ENCODE measurements around the gene ELOB. TPM values are rescaled to one million over a fixed set of nuclear protein-coding genes. Genes with fewer than 3 reads are reported as not detected.
A peak's percentile ranks its signal among the peaks of the same experiment; 100 is the strongest.

The ELOB gene
- total RNA-seq = 289 and 344 TPM in 2 replicates

- DNase-seq (ENCODE audit: low read depth in 2 of 2) = peak; percentile 84 to 91
Observed at GRCh38 chr16:2777231-2777902, at the start of gene ELOB. TSS of gene ELOB (minus strand) at chr16:2777280. CDS start at chr16:2777239, 41 bp downstream.

GRCh38 chr16:2825906-2826305 lies 48.8 kb upstream of the ELOB start:
- no peak for DNase-seq (ENCODE audit: low read depth in 2 of 2)

DNA sequence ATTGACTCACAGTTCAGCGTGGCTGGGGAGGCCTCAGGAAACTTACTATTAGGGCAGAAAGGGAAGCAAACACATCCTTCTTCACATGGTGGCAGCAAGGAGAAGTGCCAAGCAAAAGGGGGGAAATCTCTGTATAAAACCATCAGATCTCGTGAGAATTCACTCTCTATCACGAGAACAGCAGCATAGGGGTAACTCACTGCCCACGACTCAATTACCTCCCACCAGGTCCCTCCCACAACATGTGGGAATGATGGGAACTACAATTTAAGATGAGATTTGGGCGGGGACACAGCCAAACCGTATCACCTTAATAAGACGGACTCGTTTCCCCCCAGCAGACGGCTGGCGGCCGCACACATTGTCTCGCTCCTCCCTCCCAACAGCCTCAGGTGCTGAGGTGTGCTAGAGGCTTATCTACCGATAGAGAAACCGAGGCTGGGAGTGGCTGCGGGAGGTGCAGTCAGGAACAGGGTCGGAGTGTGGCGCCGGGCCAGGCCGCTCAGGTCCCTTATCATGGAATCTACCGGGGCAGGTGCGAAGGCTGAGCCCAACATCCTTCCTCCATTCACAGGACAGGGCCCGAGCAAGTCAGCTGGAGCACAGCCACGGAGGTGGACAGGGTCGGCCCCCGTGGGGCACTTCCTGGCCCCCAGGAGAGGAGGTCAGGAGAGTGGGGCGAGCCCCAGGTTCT lies 48.1 kb upstream of the ELOB start:
- DNase-seq (ENCODE audit: low read depth in 2 of 2) = no peak

DNA sequence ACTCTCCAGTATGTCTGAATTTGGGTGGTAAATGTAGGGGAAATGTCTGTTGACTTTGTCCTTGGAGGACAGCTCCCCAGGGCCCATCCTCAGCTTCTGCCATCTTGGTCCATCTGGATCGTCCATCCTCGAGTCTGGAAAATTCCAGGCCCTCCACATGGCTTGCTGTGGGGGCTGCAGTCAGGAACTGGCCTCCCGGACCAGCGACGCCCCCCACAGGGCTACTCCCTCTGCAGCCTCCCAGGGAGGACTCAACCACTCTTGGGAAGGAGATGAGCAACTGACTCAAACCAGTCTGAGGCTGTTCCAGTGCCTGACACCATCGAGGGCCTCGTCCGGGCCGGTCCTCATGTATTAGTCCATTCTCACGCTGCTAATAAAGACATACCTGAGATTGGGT lies 47.5 kb upstream of the ELOB start:
- DNase-seq (ENCODE audit: low read depth in 2 of 2) = no peak

GRCh38 chr16:2822496-2822895 lies 45.4 kb upstream of the ELOB start:
- DNase-seq (ENCODE audit: low read depth in 2 of 2) = no peak

DNA sequence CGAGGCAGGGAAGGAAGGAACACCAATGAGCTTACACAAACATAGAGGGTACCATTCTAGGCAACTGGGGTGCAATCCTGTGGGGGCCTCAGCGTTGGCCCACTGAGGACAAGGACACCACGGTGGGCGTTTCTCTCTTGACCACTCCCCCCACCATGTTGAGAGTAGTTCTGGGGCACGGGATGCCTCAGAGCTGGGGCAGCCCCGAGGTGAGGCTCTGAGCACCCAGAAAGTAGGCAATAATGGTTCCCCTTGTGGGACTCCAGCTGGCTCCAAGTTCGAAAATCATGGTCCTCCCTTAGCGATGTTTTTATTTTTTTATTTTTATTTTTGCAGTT lies 45.0 kb upstream of the ELOB start:
- DNase-seq (ENCODE audit: low read depth in 2 of 2) = no peak

GRCh38 chr16:2821487-2822157 lies 44.5 kb upstream of the ELOB start:
- no peak for DNase-seq (ENCODE audit: low read depth in 2 of 2)

GRCh38 chr16:2820836-2821486 lies 43.9 kb upstream of the ELOB start:
- no peak for DNase-seq (ENCODE audit: low read depth in 2 of 2)

DNA sequence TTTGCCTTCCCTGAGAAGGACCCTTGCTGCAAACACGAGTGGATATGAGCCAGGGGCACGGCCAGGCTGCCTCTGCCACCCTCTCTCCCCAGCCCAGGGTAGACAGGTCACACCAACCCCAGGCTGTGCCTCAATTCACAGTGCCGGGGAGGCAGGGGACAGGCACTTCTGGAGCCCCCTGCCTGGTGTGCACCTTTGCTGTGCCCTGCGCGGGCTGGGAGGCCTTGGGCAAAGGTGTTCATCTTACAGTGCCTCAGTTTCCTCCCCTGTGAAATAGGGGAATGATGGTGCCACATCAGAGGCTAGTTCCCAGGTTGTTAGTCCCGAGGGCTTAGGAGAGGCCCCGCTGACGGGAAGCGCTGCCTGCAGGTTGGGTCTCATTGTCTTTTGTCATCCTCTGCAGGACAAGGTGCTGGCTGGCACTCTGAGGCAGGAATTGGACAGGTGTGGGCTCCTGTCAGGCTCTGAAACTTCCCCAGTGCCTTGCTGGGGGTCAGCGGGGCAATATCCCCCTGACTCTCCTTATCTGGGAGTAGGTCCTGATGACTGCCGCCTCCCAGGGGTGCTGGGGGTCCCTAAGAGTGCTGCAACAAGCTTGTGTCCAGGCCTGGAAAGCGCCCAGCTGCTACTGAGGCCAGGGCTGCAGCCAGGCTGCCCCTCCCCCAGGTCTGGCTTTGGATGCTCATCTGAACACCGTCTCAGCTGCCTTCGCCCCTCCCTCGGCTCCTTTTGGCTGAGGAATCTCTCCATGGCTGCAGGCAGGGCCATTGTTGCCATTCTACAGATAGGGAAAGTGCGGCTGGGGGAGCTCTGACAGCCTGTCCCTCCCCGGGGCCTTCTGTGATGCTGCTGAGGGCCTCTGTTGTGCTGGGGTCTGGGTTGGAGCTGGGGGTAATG lies 43.1 kb upstream of the ELOB start:
- DNase-seq (ENCODE audit: low read depth in 2 of 2) = no peak

GRCh38 chr16:2819179-2819938 lies 42.3 kb upstream of the ELOB start:
- no peak for DNase-seq (ENCODE audit: low read depth in 2 of 2)

DNA sequence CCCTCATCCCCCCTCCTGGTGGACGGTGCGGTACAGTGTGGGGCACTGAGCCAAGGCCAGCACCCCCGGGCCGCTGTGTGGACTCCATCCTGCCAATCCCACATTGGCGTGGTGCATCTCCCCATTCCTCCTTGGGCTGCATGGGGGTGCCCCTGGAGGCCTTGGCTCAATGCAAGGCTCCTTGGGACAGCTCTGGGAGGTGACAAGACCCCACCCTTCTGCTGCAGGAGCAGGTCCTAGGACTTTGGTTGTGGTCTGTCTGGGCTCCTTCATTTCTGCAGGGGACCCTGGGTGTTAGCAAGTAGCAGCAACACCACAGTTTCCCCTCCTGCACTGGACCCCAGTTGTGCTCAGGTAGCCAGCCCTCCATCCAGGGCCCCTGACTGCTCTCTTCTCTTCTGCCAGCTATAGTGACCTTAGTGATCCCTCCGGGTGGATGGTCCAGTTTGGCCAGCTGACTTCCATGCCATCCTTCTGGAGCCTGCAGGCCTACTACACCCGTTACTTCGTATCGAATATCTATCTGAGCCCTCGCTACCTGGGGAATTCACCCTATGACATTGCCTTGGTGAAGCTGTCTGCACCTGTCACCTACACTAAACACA lies 41.3 kb upstream of the ELOB start:
- no peak for DNase-seq (ENCODE audit: low read depth in 2 of 2)

DNA sequence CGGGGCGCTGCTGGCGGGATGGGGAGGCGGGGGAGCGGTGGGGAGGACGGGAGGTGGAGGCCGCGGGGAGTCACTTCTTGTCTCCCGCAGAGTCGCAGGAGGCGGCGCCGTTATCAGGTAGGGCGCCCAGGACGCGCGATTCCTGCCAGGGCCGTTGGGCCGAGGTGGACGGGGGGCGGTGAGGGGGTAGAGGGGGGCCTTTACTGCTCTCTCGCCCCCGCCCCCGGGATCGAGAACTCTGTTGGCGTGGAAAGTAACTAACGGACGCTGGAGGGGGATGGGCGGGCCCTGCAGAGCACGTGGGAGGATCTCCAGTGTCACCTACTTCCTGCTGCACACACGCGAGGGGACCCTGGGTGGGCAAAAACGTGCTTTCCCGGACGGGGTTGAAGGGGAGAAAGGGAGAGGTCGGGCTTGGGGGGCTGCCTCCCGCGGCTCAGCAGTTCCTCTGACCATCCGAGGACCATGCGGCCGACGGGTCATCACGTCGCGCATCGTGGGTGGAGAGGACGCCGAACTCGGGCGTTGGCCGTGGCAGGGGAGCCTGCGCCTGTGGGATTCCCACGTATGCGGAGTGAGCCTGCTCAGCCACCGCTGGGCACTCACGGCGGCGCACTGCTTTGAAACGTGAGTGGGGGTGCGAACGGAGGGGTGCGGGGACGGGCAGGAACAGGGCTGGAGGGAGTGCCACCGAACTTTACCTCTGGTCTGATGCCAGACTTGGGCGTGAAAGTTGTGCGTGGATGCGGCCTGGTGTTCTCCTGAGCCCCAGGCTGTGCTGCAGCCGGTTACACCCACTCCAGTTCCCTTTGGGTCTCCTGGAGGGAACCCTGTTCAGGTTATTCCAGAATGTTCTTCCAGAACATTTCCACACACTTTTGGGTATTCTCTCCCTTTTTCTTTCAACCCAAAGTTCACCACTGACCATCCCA lies 40.5 kb upstream of the ELOB start:
- no peak for DNase-seq (ENCODE audit: low read depth in 2 of 2)

DNA sequence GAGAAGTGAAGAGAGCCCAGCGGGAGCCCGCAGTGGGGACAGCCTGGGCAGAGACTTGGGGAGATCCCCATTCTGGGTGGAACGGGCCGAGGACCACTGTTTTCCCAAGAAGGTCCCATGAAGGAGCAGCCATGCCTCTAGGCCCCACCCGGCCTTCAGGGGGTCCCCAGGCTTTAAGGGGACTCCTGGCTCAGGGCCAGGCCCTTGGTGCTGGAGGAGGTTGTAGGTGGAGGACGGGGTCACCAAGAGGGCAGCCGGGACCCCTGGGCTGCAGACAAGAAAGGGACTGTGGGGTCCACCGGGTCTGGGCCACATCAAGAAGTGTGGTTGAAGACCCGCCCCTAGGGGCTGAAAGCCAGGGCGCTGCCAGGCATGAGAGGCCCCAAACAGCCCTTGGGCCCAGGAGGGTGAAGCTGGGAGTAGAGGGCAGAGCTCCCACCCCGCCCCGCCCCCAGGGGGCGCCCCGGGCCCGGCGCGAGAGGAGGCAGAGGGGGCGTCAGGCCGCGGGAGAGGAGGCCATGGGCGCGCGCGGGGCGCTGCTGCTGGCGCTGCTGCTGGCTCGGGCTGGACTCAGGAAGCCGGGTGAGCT lies 39.8 kb upstream of the ELOB start, which contains the start of gene PRSS21:
Gene PRSS21, plus strand, starts transcription at position 487 of the 589 bp plus-strand sequence. Its CDS starts 32 bp downstream, at position 519.
- no peak for DNase-seq (ENCODE audit: low read depth in 2 of 2)

DNA sequence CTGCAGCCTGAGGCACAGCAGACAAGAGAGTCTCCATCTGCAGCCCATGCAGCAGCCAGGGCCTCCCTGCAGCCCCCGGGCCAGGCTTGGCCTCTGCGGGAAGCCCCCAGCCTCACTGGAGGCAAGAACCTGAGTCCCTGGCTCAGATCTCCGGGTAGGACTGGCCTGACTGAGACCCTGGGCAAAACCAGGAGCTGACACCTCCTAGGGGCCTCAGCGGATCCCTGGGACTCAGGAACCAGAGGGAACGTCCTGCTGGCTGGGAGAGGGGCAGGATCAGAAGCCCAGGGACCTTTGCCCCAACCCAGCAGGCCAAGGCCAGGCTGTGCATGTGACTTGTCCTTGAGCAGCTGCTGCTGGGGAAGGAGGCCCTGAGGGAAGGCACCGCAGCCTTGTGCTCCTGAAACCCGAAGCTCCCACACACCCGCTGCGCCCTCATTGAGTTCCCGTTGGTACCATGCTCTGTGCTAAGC lies 38.3 kb upstream of the ELOB start:
- no peak for DNase-seq (ENCODE audit: low read depth in 2 of 2)

GRCh38 chr16:2814551-2815298 lies 37.6 kb upstream of the ELOB start:
- no peak for DNase-seq (ENCODE audit: low read depth in 2 of 2)

DNA sequence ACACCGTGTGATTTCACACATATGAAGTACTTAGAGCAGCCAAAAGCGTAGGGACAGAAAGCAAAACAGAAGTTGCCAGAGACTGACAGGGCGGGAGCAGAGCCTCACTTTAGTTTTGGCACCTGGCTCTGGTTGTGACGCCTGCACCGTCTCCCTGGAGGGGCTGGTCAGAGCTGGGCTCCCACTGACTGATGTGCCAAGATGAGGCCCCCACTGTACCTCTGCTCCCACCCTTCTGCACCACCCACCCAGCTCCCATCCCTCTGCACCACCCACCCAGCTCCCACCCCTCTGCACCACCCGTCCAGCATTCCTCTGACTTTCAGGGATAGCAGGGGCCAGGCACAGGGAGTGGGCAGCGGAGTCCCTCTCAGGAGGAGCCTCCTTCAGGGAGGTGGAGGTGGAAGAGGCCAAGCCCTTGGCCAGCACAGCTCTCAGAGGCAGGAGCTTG lies 36.7 kb upstream of the ELOB start:
- no peak for DNase-seq (ENCODE audit: low read depth in 2 of 2)

DNA sequence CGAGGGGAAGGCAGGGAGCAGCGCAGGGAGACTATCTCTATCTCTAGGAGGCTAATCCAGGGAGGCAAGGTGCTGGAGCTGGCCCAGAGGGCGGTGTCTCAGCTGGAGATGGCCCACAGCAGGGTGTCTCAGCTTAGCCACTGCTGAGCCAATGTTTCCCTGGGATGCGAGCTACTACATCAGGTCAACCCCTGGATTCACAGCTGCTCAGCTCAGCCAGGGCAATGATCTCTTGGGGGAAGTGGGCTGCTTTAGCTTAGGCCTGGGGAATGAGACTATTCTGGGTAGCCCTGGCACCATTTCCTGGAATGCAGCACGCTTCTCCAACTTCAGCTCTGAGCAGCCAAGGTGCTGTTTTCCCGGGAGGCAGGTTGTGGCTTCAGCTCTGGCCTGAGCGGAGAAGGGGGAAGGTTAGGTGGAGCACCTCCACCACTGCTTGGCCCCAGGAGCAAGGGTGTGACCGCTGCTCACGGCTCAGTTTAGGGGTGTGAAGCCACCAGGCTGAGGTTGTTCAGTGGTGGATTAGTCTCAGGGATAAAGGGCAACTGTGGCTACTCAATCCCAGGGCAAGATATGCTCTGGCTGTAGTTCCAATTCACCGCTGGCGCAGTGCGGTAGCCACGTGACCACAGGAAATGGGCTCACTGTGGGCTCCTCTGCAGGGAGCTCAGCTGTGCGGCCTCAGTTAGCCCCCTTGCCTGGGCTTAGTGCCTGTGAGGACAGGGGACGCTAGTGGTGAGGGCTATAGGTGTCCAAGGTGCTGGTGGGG lies 34.8 kb upstream of the ELOB start:
- no peak for DNase-seq (ENCODE audit: low read depth in 2 of 2)
